B cell (primary cell): ENCODE results near the gene NCOA4.

Experiments
- CTCF ChIP-seq: fragments of 200-600 bp; IDR thresholded peaks from one replicate; pipeline ENCODE4 v1.8.0; 2022; ENCODE audit warnings: antibody characterized with exemption, mild to moderate bottlenecking
- EZH2 ChIP-seq: IDR thresholded peaks from 2 replicates; pipeline ENCODE4 v1.6.1; 2012; ENCODE audit warnings: borderline replicate concordance, low read depth, mild to moderate bottlenecking, moderate library complexity, low read length; ENCODE audit not compliant: insufficient read depth, poor library complexity, severe bottlenecking

DNA sequence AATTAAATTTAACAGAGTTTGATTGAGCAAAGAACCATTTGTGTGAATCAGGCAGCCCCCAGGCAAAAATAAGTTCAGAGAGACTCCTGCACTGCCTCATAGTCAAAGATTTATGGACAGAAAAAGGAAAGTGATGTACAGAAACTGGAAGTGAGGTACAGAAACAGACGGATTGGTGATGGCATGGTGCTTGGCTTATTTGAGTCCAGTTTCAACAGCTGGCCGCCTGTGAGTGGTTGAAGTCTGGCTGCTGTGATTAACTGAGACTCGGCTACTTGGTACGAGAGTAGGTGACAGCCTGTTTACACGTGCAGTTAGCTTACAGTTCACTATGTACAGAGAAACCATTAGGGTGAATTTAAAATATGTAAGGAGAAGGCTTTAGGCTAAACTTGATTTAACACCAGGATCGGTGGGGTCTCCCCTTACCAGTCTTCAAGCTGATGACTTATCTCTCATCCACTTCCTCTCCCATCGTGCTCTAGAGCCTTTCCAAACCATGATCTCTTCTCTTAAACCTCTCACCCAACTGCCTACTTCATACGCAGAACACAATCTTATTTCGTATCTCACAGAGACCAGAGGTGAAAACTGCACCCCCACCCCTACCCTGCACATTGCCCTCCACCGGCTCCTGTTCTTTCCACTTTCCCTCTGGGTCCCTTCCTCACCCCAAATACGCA is 20.7 kb upstream of the NCOA4 start:
- TF ChIP-seq CTCF (no peak), EZH2 (no peak)
